HG02759 (cell line): Measurements from ENCODE around the gene TM4SF20.

Source experiments
- ATAC-seq: cut with Tn5 transposase; IDR thresholded peaks from one replicate; pipeline ENCODE4 v1.9.1; 2021; ENCODE audit warnings: mild to moderate bottlenecking, moderate library complexity; ENCODE audit not compliant: unreplicated experiment

Gene TM4SF20

GRCh38 chr2:227368574-227368973 is 10.5 kb downstream of the TM4SF20 start:
- no peak for ATAC-seq

GRCh38 chr2:227367427-227367795 is 11.7 kb downstream of the TM4SF20 start:
- no peak for ATAC-seq

GRCh38 chr2:227366769-227367426 is 12.2 kb downstream of the TM4SF20 start:
- no peak for ATAC-seq

GRCh38 chr2:227365833-227366232 is 13.3 kb downstream of the TM4SF20 start:
- ATAC-seq: no peak

- ATAC-seq: peak; percentile 54
Observed at GRCh38 chr2:227364585-227365263, 14.4 kb downstream of the TM4SF20 start.

GRCh38 chr2:227363756-227364155 is 15.3 kb downstream of the TM4SF20 start:
- no peak for ATAC-seq

- ATAC-seq: no peak
Observed at GRCh38 chr2:227360351-227360750, 18.8 kb downstream of the TM4SF20 start.

GRCh38 chr2:227351639-227352038 is 27.5 kb downstream of the TM4SF20 start:
- ATAC-seq: peak; percentile 90

GRCh38 chr2:227349989-227350612 is 29.0 kb downstream of the TM4SF20 start:
- ATAC-seq: no peak

- ATAC-seq: no peak
Observed at GRCh38 chr2:227348324-227348723, 30.8 kb downstream of the TM4SF20 start.

- ATAC-seq: no peak
Observed at GRCh38 chr2:227347117-227347516, 32.0 kb downstream of the TM4SF20 start.

- no peak for ATAC-seq
Observed at GRCh38 chr2:227344231-227344630, 34.9 kb downstream of the TM4SF20 start.

GRCh38 chr2:227341553-227341952 is 37.6 kb downstream of the TM4SF20 start:
- ATAC-seq: no peak

- ATAC-seq: no peak
Observed at GRCh38 chr2:227340106-227340505, 39.0 kb downstream of the TM4SF20 start.

- ATAC-seq: no peak
Observed at GRCh38 chr2:227339098-227339599, 40.0 kb downstream of the TM4SF20 start.

GRCh38 chr2:227337442-227337841 is 41.7 kb downstream of the TM4SF20 start:
- no peak for ATAC-seq

GRCh38 chr2:227335713-227336112 is 43.4 kb downstream of the TM4SF20 start:
- ATAC-seq: no peak

GRCh38 chr2:227326783-227327182 is 52.3 kb downstream of the TM4SF20 start:
- no peak for ATAC-seq

GRCh38 chr2:227325839-227326195 is 53.3 kb downstream of the TM4SF20 start:
- peak; percentile 1 for ATAC-seq

- peak; percentile 99 for ATAC-seq
Observed at GRCh38 chr2:227324995-227325838, 53.9 kb downstream of the TM4SF20 start, which contains the start of gene MFF. Gene MFF, plus strand, starts transcription at chr2:227325251. Its CDS starts 5,415 bp downstream, at chr2:227330666.

GRCh38 chr2:227324642-227324994 is 54.5 kb downstream of the TM4SF20 start:
- ATAC-seq: peak; percentile 16
